HEK293 (cell line): ENCODE measurements around the gene SMARCA1.

Experiments
- CTCF ChIA-PET: fragments of 350-600 bp; formaldehyde crosslinking; extraction: SDS; loops from one replicate; lab custom pipeline; 2021; ENCODE audit warnings: antibody characterized with exemption; lab: Yijun Ruan, JAX
- POLR2A ChIA-PET: fragments of 300-600 bp; formaldehyde crosslinking; extraction: SDS; loops from one replicate; lab custom pipeline; 2020; ENCODE audit warnings: antibody characterized with exemption, inconsistent platforms; lab: Yijun Ruan, JAX
- H3K27ac ChIP-seq: fragments of 200-500 bp; sonication (Bioruptor generic); 2 replicates; pipeline ENCODE4 v1.5.1; 2014; ENCODE audit warnings: low read depth, low read length, control low read depth, inconsistent platforms; ENCODE audit errors: extremely low read depth
- H3K36me3 ChIP-seq, 2 experiments: fragments of 200-500 bp in 1 of 2; sonication (Bioruptor generic) in 1 of 2; 1 replicate in 1 of 2; 2 replicates in 1 of 2; pipeline ENCODE4 v1.5.1; 2014 to 2017; ENCODE audit warnings: inconsistent platforms in 2 of 2, low read length in 2 of 2; ENCODE audit not compliant: control insufficient read depth in 2 of 2, insufficient read depth in 1 of 2
- H3K4me1 ChIP-seq: fragments of 200-500 bp; sonication (Bioruptor generic); 2 replicates; pipeline ENCODE4 v1.5.1; 2014; ENCODE audit warnings: mild to moderate bottlenecking, low read length, inconsistent platforms; ENCODE audit not compliant: control insufficient read depth, insufficient read depth
- H3K4me3 ChIP-seq: 2 replicates; pipeline ENCODE4 v1.5.1; 2011; ENCODE audit warnings: low read depth, mild to moderate bottlenecking, control low read depth, low read length, moderate library complexity
- H3K9me3 ChIP-seq: fragments of 200-500 bp; sonication (Bioruptor generic); 2 replicates; pipeline ENCODE4 v1.5.1; 2014; ENCODE audit warnings: low read depth, low read length, inconsistent platforms; ENCODE audit not compliant: control insufficient read depth, insufficient read depth
- ATF2 ChIP-seq: fragments of 450-650 bp; formaldehyde crosslinking; IDR thresholded peaks from 2 replicates; pipeline ENCODE4 v1.5.1; 2016; ENCODE audit warnings: missing biosample characterization, missing genetic modification characterization, low read depth
- BCL11B ChIP-seq: fragments of 450-650 bp; formaldehyde crosslinking; IDR thresholded peaks from 2 replicates; pipeline ENCODE4 v1.5.1; 2016; ENCODE audit warnings: low read depth, missing biosample characterization, missing genetic modification characterization
- GFI1B ChIP-seq: fragments of 450-650 bp; formaldehyde crosslinking; IDR thresholded peaks from 2 replicates; pipeline ENCODE4 v1.5.1; 2016; ENCODE audit warnings: missing biosample characterization, missing genetic modification characterization
- HIC1 ChIP-seq: fragments of 450-650 bp; formaldehyde crosslinking; IDR thresholded peaks from 2 replicates; pipeline ENCODE4 v1.5.1; 2016; ENCODE audit warnings: missing biosample characterization, missing genetic modification characterization
- KLF1 ChIP-seq: fragments of 450-650 bp; formaldehyde crosslinking; IDR thresholded peaks from 2 replicates; pipeline ENCODE4 v1.5.1; 2016; ENCODE audit warnings: missing biosample characterization, missing genetic modification characterization
- ZBTB49 ChIP-seq: fragments of 450-650 bp; formaldehyde crosslinking; IDR thresholded peaks from 2 replicates; pipeline ENCODE4 v1.5.1; 2016; ENCODE audit warnings: missing biosample characterization, missing genetic modification characterization, low read depth
- ZIC2 ChIP-seq: fragments of 450-650 bp; formaldehyde crosslinking; IDR thresholded peaks from 2 replicates; pipeline ENCODE4 v1.5.1; 2016; ENCODE audit warnings: missing biosample characterization, missing genetic modification characterization
- ZNF394 ChIP-seq: fragments of 450-650 bp; formaldehyde crosslinking; IDR thresholded peaks from 2 replicates; pipeline ENCODE4 v1.5.1; 2016; ENCODE audit warnings: missing biosample characterization, missing genetic modification characterization, mild to moderate bottlenecking, moderate library complexity, borderline replicate concordance
- ZNF510 ChIP-seq: fragments of 450-650 bp; formaldehyde crosslinking; IDR thresholded peaks from 2 replicates; pipeline ENCODE4 v1.5.1; 2018; ENCODE audit warnings: mild to moderate bottlenecking, missing genetic modification characterization, missing biosample characterization; ENCODE audit not compliant: insufficient replicate concordance
- ZNF544 ChIP-seq: fragments of 450-650 bp; formaldehyde crosslinking; IDR thresholded peaks from 2 replicates; pipeline ENCODE4 v1.5.0; 2017; ENCODE audit warnings: missing biosample characterization, missing genetic modification characterization
- ZNF596 ChIP-seq: fragments of 450-650 bp; IDR thresholded peaks from 2 replicates; pipeline ENCODE4 v1.5.0; 2018; ENCODE audit warnings: missing biosample characterization, mild to moderate bottlenecking, missing genetic modification characterization, moderate library complexity
- ZNF677 ChIP-seq: fragments of 450-650 bp; IDR thresholded peaks from 2 replicates; pipeline ENCODE4 v1.5.0; 2018; ENCODE audit warnings: missing biosample characterization, mild to moderate bottlenecking, missing genetic modification characterization, moderate library complexity
- ZNF701 ChIP-seq: fragments of 450-650 bp; formaldehyde crosslinking; IDR thresholded peaks from 2 replicates; pipeline ENCODE4 v1.5.1; 2016; ENCODE audit warnings: missing biosample characterization, missing genetic modification characterization
- ZNF747 ChIP-seq: fragments of 450-650 bp; formaldehyde crosslinking; IDR thresholded peaks from 2 replicates; pipeline ENCODE4 v1.5.1; 2016; ENCODE audit warnings: missing biosample characterization, missing genetic modification characterization
- ZNF785 ChIP-seq: fragments of 450-650 bp; formaldehyde crosslinking; IDR thresholded peaks from 2 replicates; pipeline ENCODE4 v1.5.1; 2016; ENCODE audit warnings: missing biosample characterization, missing genetic modification characterization
- TF ChIP-seq, protein P1 (sequence below): fragments of 450-650 bp; formaldehyde crosslinking; IDR thresholded peaks from 2 replicates; pipeline ENCODE4 v1.5.1; 2017; ENCODE audit warnings: missing biosample characterization, missing genetic modification characterization
- TF ChIP-seq, protein P2 (sequence below): fragments of 450-650 bp; formaldehyde crosslinking; IDR thresholded peaks from 2 replicates; pipeline ENCODE4 v1.5.1; 2016; ENCODE audit warnings: missing biosample characterization, missing genetic modification characterization

The SMARCA1 gene

DNA sequence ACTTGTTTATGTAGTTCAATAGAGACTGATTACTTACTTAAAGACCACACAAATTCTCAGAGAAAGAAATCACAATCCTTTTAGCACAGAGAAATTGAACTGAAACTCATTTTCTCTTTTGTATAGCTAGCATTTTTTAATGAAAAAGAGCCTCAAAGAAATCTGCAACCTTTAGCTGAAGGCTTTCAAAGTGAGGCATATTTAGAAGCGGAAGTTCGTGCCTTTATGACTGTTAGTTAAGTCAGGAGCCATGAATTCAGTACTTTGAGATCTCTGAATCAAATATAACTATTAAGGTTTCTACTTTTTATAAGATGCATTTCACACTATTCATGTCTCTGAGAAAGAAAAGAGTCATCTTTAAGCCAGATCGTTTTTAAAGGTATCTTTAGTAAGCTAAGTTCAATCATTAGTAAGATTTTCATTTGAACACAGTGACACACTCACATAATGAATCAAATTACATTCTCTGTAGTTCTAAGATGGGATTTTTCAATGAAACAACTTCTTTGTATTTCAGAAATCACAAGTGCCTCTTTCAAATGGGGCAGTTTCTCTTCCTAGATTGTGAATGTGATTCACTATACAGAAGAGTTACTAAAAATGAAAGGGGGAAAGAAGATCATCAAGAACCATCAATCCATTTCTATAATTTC is 61.4 kb downstream of the SMARCA1 start:
- ChIA-PET CTCF (interaction anchor here (0.6 to 1.2 kb wide), 3 partner anchors 12 to 384 kb away, joined by 3 to 5 read pairs (median 3); no protein-coding TSS in a partner anchor), POLR2A (no interaction called here)
- no peak overlapping the region for H3K27ac ChIP-seq

More for the DNA sequence above, 61.4 kb downstream of the SMARCA1 start:
- Histone ChIP-seq H3K4me1 (no peaks in the 10 kb centered on the region), H3K36me3 (peaks cover 25 to 36% of the 10 kb centered on the region in 2 experiments)
- TF ChIP-seq ATF2 (tag by site-specific recombination) = no peak
- TF ChIP-seq ZNF785 (tag by site-specific recombination) = no peak
- TF ChIP-seq KLF1 (tag by site-specific recombination) = no peak
- TF ChIP-seq ZNF677 = no peak
- TF ChIP-seq ZIC2 (tag by site-specific recombination) = no peak
- TF ChIP-seq ZNF701 (tag by site-specific recombination) = no peak
- no peak for TF ChIP-seq BCL11B (tag by site-specific recombination)
- TF ChIP-seq ZNF596 (tag by site-specific recombination) = no peak
- TF ChIP-seq ZNF747 (tag by site-specific recombination) = no peak
- TF ChIP-seq ZNF394 (tag by site-specific recombination) = no peak
- no peak for TF ChIP-seq ZNF544 (tag by site-specific recombination)
- no peak for TF ChIP-seq ZNF510 (tag by site-specific recombination)
- TF ChIP-seq, protein P1, sequence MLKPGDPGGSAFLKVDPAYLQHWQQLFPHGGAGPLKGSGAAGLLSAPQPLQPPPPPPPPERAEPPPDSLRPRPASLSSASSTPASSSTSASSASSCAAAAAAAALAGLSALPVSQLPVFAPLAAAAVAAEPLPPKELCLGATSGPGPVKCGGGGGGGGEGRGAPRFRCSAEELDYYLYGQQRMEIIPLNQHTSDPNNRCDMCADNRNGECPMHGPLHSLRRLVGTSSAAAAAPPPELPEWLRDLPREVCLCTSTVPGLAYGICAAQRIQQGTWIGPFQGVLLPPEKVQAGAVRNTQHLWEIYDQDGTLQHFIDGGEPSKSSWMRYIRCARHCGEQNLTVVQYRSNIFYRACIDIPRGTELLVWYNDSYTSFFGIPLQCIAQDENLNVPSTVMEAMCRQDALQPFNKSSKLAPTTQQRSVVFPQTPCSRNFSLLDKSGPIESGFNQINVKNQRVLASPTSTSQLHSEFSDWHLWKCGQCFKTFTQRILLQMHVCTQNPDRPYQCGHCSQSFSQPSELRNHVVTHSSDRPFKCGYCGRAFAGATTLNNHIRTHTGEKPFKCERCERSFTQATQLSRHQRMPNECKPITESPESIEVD (tag by site-specific recombination) = no peak
- no peak for TF ChIP-seq HIC1 (tag by site-specific recombination)
- TF ChIP-seq ZBTB49 (tag by site-specific recombination) = no peak
- TF ChIP-seq, protein P2, sequence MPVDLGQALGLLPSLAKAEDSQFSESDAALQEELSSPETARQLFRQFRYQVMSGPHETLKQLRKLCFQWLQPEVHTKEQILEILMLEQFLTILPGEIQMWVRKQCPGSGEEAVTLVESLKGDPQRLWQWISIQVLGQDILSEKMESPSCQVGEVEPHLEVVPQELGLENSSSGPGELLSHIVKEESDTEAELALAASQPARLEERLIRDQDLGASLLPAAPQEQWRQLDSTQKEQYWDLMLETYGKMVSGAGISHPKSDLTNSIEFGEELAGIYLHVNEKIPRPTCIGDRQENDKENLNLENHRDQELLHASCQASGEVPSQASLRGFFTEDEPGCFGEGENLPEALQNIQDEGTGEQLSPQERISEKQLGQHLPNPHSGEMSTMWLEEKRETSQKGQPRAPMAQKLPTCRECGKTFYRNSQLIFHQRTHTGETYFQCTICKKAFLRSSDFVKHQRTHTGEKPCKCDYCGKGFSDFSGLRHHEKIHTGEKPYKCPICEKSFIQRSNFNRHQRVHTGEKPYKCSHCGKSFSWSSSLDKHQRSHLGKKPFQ = no peak
- no peak for TF ChIP-seq GFI1B (tag by site-specific recombination)
- TF ChIP-seq, all 188 proteins: peak for 0
- Histone ChIP-seq H3K9me3 (no peaks in the 10 kb centered on the region), H3K4me3 (no peak overlapping the region)
